Measurements from ENCODE around the gene ACE2. TPM values are rescaled to one million over a fixed set of nuclear protein-coding genes. Genes with fewer than 3 reads are reported as not detected.

The ACE2 gene
- total RNA-seq, 2 experiments from 2014 or later: not detected

DNA sequence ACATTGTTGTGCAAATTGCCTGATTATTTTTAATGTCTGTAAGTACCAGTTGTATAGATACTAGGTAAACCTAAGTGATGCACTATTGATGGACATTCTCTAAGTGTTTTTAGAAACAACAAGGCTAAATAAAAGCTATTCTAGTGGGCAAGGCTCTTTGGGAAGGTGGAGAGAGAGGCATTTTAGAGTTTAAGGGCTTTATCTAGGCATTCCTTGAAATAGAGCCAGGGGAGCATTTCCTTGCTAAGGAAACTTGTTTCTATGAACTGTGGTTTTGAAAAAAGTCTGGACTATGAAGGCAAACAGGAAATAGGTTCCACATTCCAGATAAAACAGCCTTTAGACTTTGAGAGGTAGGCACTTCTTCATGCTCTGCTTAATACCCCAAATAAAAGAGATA lies 76.3 kb downstream of the ACE2 start:
- Histone ChIP-seq H3K4me1 (ENCODE audit: insufficient read depth, low read length, poor library complexity, severe bottlenecking) (no peaks in the 10 kb centered on the region), H2AFZ (ENCODE audit: low read length) (no peak overlapping the region), H3K27ac (ENCODE audit: low read depth, low read length, poor library complexity, severe bottlenecking) (no peak overlapping the region), H3K9me2 (ENCODE audit: insufficient read depth, low read length) (no peaks in the 10 kb centered on the region), H3K79me2 (ENCODE audit: insufficient read depth, low read depth, low read length) (no peaks in the 10 kb centered on the region), H3K4me3 (ENCODE audit: low read depth, low read length, poor library complexity, severe bottlenecking) (no peak overlapping the region), H4K20me1 (ENCODE audit: insufficient read depth, low read length) (no peaks in the 10 kb centered on the region), H3K4me2 (ENCODE audit: low read length) (no peak overlapping the region), H3K9me3 (ENCODE audit: low read length) (no peaks in the 10 kb centered on the region), H3K36me3 (ENCODE audit: insufficient read depth, low read length) (no peaks in the 10 kb centered on the region)
- ChIA-PET CTCF (ENCODE audit: unreplicated experiment) (no interaction called here), POLR2A (no interaction called here)
- DNase-seq (ENCODE audit: low spot score): no peak
- BruUV-seq (replicated peaks): no TSS peak
- no peak for TF ChIP-seq EZH2phosphoT487 (IDR thresholded peaks at IDR 0.05; ENCODE audit: borderline replicate concordance, low read depth, low read length)
- TF ChIP-seq, protein P1, sequence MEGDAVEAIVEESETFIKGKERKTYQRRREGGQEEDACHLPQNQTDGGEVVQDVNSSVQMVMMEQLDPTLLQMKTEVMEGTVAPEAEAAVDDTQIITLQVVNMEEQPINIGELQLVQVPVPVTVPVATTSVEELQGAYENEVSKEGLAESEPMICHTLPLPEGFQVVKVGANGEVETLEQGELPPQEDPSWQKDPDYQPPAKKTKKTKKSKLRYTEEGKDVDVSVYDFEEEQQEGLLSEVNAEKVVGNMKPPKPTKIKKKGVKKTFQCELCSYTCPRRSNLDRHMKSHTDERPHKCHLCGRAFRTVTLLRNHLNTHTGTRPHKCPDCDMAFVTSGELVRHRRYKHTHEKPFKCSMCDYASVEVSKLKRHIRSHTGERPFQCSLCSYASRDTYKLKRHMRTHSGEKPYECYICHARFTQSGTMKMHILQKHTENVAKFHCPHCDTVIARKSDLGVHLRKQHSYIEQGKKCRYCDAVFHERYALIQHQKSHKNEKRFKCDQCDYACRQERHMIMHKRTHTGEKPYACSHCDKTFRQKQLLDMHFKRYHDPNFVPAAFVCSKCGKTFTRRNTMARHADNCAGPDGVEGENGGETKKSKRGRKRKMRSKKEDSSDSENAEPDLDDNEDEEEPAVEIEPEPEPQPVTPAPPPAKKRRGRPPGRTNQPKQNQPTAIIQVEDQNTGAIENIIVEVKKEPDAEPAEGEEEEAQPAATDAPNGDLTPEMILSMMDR (conservative IDR thresholded peaks at IDR 0.05; ENCODE audit: low read length): no peak
- intact Hi-C loops (cut with micrococcal nuclease; ENCODE audit: unreplicated experiment): no loop called here

DNA sequence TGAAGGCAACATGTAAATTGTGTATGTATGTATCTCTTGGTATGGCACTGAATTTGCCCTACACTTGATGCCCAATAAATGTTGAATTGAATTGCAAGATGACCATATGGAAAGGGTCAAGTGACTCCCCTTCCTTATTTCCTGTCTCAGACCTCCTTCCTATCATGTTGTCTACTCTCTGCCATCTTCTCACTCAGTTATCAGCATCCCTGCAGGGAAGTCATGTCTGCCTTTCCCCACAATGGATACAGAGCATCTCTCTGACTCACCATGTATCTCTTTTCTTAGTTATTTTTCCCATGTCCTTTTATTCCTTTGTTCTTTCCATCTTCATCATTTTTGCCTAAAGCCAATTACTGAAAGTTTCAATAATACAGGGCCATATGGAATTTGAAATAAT lies 77.7 kb downstream of the ACE2 start:
- H3K4me3 ChIP-seq (ENCODE audit: low read depth, low read length, poor library complexity, severe bottlenecking): no peak overlapping the region
- H3K4me1 ChIP-seq (ENCODE audit: insufficient read depth, low read length, poor library complexity, severe bottlenecking): no peaks in the 10 kb centered on the region
- H3K9me3 ChIP-seq (ENCODE audit: low read length): no peaks in the 10 kb centered on the region
- CTCF ChIA-PET (ENCODE audit: unreplicated experiment): no interaction called here
- BruUV-seq (replicated peaks): no TSS peak
- no peak for DNase-seq (ENCODE audit: low spot score)
- H4K20me1 ChIP-seq (ENCODE audit: insufficient read depth, low read length): no peaks in the 10 kb centered on the region
- H3K4me2 ChIP-seq (ENCODE audit: low read length): no peak overlapping the region
- H3K79me2 ChIP-seq (ENCODE audit: insufficient read depth, low read depth, low read length): no peaks in the 10 kb centered on the region
- no peaks in the 10 kb centered on the region for H3K9me2 ChIP-seq (ENCODE audit: insufficient read depth, low read length)
- H3K36me3 ChIP-seq (ENCODE audit: insufficient read depth, low read length): no peaks in the 10 kb centered on the region
- H2AFZ ChIP-seq (ENCODE audit: low read length): no peak overlapping the region
- intact Hi-C loops (cut with micrococcal nuclease; ENCODE audit: unreplicated experiment): no loop called here
- POLR2A ChIA-PET: no interaction called here
- TF ChIP-seq EZH2phosphoT487 (IDR thresholded peaks at IDR 0.05; ENCODE audit: borderline replicate concordance, low read depth, low read length): no peak
- TF ChIP-seq, protein P1 (conservative IDR thresholded peaks at IDR 0.05; ENCODE audit: low read length): no peak
- no peak overlapping the region for H3K27ac ChIP-seq (ENCODE audit: low read depth, low read length, poor library complexity, severe bottlenecking)

DNA sequence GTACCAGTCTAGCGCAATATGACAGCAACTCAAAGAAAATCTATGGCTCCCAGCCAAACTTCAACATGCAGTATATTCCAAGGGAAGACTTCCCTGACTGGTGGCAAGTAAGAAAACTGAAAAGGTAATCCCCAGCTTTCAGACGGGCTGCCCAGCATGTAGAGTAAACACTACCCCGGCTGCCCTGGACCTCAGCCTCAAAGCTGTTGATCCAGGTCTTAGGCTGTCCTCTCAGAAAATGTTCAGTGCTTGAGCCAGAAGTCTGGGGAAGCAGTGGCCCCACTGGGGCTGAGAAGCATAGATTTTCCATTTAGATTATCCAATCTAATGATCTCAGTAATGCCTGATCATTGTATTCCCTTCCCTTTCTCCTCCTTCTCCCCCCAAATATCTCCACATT lies 78.3 kb downstream of the ACE2 start:
- DNase-seq (ENCODE audit: low spot score): no peak
- ChIA-PET CTCF (ENCODE audit: unreplicated experiment) (no interaction called here), POLR2A (no interaction called here)
- no TSS peak for BruUV-seq (replicated peaks)
- no peaks in the 10 kb centered on the region for H3K9me2 ChIP-seq (ENCODE audit: insufficient read depth, low read length)
- no peaks in the 10 kb centered on the region for H4K20me1 ChIP-seq (ENCODE audit: insufficient read depth, low read length)
- H3K4me2 ChIP-seq (ENCODE audit: low read length): no peak overlapping the region
- intact Hi-C loops (cut with micrococcal nuclease; ENCODE audit: unreplicated experiment): no loop called here
- TF ChIP-seq, protein P1 (conservative IDR thresholded peaks at IDR 0.05; ENCODE audit: low read length): no peak
- TF ChIP-seq EZH2phosphoT487 (IDR thresholded peaks at IDR 0.05; ENCODE audit: borderline replicate concordance, low read depth, low read length): no peak
- no peaks in the 10 kb centered on the region for H3K4me1 ChIP-seq (ENCODE audit: insufficient read depth, low read length, poor library complexity, severe bottlenecking)
- no peaks in the 10 kb centered on the region for H3K36me3 ChIP-seq (ENCODE audit: insufficient read depth, low read length)
- no peaks in the 10 kb centered on the region for H3K79me2 ChIP-seq (ENCODE audit: insufficient read depth, low read depth, low read length)
- H3K4me3 ChIP-seq (ENCODE audit: low read depth, low read length, poor library complexity, severe bottlenecking): no peak overlapping the region
- H3K9me3 ChIP-seq (ENCODE audit: low read length): no peaks in the 10 kb centered on the region
- no peak overlapping the region for H3K27ac ChIP-seq (ENCODE audit: low read depth, low read length, poor library complexity, severe bottlenecking)
- no peak overlapping the region for H2AFZ ChIP-seq (ENCODE audit: low read length)

All from OCI-LY7 (cell line).